Embryonic facial prominence (tissue), 1 donor: ENCODE data around the gene EP400.

Experiments
- DNase-seq: peaks from one replicate; pipeline ENCODE4 v3.0.0-alpha.2; 2016; ENCODE audit errors: extremely low spot score

The EP400 gene

DNA sequence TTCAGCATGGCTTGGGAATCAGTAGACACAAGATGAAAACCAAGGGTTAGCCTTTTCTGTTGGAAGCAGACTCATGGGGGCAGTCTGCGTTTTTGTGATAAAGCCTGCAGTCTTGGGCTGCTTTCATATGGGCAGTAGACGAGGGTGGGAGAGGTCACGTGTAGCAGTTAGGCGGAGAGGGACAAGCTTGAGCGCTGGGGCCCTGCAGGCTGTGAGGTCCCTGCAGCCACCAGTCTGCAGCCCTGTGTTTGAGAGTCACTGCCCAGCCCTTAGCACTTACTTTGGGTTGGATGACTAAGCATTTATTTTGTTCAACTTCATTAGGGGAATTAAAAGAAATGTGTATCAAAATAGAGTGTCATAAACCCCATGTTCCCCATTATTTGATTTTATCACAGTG is 37.2 kb downstream of the EP400 start:
- DNase-seq: no peak

DNA sequence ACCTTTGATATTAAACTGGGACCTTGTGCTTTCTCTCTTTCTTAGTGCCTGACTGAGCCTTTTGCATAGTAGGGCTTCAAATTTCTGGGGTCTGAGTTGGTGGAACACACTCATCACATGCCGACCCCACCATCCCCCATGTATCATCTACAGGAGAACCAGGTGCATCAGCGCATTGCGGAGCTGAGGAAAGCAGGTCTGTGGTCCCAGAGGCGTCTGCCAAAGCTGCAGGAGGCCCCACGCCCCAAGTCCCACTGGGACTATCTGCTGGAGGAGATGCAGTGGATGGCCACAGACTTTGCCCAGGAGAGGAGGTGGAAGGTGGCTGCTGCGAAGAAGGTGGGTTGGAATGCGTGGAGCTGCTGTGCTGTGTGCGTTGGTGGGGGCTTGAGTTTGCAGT is 37.8 kb downstream of the EP400 start:
- no peak for DNase-seq

DNA sequence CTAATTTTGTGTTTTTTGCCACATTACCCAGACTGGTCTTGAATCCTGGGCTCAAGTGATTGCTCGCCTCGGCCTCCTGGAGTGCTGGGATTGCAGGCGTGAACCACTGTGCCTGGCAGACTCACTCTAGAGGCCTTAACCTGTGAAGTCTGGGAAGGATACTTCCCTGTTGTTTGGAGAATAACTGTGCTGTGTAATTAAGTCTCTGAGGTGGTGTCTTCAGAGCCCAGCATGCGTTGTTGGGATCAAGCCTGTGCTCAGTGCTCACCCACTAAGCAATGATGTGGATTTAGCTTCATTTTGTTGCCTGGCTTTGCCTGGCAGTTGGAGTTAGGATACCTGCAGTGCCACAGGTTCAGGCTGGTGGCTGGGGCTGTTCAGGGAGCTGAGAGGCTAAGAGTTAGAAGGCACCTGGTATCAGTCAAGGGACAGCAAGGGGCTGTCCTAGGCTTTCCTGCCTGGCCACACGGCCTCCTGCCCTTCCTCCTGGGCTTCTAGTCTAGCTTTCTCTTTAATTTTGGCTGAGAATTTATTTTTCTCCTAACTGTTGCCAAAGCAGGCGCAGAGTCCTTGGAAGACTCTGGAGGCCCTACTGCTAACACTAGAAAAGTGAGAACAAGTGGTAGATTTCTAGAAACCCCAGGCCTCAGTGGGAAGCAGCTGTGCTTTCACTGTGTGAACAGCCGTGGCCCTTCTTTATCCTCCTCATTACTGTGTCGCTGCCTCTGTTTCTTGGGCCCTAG is 38.5 kb downstream of the EP400 start:
- DNase-seq: no peak

DNA sequence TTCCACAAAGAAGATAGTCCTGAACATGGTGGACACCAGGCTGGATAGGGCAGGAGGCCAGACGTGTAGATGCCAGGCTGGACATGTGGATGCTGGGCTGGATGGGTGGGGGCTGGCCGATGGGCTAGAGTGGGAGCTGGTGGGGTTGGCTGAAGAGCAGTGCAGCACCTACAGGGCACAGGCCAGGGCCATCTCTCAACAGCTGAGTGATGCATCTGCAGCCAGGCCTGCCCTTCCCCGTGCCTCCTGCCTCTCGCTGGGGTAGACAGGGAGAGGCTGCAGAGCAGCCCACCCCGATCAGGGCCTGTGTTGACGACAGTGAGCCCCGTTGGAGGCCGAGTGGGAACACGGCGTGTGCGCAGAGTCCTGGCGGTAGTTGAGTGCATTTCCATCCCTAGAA is 39.3 kb downstream of the EP400 start:
- DNase-seq: no peak

DNA sequence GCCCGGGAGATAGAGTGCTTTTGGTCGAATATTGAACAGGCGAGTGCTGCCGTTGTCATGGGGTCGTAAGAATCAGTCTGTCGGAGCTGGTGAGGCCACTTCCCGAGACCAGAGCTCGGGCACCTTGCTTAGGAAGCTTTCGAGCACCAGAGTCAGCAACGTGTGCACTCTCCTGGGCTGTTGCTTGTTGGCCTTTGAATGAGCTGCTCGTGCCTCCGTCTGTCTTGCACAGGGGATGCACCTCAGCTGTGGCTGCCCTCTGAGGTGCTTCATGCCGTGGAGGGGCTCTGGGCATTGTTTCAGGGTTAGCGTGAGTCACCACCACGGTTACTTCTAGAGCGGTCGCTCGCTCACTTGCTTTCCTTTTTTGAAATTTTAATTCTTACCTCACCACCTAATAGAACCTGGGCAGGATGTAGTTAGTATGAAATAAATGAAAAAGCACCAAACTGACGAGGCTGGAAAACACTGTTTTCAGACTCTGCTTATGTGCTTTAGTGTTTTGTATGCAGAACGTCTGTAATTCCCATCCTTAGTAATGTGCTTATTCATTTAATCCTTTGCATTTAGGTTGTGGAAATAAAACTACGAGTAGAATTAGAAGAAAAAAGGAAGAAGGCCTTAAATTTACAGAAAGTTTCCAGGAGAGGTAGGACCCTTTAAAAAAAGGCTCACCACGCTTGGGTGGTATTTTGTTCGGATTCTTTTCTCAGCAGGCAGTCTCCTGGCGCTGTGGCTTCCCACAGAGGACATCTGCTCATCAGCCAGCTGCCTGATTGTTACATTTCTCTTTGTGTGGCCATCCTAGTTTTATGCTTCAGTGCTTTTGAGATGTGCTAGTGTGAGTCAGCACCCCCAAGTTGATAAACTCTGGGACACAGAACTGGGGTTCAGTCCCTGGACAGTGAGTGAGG is 40.6 kb downstream of the EP400 start:
- no peak for DNase-seq

DNA sequence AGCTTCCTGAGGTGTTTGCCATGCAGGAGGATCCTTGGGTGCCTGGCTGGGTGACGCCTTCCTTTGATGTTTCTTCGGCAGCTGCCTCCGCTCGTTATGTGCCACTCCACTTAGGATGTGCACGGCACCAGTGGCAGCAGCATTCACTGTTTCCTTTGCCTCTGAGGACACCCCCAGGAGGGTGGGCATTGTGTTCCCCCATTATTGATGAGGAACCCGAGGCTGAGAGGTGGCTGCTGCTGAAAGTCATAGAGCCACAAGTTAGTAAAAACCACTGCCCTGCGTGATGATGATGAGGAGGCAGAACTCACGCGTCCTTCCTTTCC is 41.2 kb downstream of the EP400 start:
- no peak for DNase-seq

DNA sequence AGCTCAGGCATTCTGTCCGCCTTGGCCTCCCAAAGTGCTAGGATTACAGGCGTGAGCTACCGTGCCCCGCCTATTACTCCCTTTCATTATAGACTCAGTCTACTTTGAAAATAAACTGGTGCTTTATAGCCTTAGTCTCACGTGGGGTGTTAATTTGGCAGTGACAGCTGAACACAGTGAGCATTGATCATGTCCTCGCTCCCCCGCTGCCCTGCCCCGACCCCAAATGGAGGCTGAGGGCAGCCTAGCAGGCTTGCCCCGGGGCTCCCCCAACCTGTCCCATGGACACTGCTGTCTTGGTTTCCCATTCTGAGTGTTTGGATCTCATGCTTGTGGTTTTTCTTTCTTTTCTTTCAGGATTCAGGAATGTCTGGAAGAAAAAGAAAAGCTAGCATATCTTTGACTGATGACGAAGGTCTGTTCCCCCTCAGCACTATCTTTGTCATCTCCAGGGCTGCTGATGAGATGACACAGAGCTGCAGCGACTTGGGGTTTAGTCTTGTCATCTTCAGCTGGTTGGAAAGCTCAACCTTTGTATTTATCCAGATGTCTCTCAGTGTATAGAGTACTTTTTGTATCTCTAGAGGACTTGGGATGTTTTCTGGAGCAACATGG is 42.2 kb downstream of the EP400 start:
- no peak for DNase-seq

DNA sequence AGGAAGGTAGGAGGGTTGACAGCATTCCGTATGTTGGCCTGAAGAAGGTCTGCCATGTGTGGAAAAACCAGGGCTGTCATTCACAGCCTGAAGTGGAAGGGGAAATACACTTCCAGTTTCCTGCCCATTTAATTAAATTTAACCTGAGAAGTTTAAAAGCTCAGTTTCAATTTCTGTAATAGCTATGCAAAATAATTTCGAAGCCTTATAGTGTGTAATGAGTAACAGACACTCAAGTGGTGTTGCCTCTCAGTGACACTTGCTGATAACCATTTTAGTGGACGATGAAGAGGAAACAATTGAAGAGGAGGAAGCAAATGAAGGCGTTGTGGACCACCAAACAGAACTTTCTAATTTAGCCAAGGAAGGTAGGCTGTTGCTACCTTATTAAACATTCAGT is 44.8 kb downstream of the EP400 start:
- no peak for DNase-seq

DNA sequence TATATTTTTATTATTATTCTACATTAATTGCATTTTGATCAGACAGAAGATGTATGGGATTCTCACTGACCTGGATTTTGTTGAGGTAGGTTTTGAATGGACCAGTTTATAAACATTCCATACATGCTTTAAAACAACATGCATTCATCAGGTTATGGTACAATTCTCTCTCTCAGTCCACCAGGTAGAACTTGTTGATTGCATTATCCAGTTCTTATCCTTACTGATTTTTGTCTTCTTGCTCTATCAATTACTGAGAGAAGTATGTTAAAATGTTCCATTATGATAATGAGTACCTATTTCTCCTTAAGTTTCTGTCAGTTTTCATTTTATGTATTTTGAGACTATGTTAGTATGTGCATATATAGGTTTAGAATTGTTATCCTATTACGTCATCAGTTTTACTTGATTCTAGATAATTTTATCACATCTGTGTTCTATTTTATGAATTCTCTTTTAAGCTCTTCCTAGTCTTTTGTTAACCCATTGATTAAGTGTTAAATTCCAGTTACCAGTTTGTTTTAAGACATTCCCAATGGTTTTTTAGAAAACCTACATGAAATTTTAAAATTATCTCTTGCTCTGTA is 50.6 kb downstream of the EP400 start:
- DNase-seq: no peak

DNA sequence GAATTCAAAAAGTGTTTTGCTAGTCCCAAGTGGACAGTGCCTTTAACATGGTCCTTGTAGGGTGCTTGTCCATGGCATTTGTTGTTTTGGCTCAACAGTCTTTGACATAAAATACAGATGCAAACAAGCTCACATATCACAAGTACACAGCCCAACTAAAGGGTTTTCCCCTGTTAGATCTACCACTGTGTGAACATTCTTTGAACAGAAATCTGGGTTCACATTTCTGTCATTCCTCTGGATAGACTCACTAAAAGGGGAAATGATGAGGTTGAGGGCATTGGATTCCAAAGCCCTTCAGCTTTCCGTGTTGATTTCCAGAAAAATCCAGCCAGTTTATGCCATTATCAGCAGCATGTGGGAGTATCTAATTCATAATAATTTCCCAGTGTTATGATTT is 54.1 kb downstream of the EP400 start:
- DNase-seq: no peak

DNA sequence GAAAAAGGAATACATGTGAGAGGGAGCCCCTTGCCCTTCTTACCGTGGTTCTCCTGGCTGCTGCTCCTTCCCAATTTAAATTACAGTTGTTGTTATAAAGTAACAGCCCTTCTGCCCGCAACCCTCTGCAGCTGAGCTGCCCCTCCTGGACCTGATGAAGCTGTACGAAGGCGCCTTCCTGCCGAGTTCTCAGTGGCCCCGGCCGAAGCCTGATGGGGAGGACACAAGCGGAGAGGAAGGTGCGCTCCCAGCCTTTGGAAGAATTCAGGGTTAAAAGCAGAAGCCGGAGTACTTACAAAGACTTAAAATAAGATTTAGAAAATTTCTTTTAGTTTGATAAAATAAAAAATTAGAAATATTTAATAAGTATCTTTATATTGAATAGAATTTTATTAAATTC is 55.2 kb downstream of the EP400 start:
- no peak for DNase-seq

DNA sequence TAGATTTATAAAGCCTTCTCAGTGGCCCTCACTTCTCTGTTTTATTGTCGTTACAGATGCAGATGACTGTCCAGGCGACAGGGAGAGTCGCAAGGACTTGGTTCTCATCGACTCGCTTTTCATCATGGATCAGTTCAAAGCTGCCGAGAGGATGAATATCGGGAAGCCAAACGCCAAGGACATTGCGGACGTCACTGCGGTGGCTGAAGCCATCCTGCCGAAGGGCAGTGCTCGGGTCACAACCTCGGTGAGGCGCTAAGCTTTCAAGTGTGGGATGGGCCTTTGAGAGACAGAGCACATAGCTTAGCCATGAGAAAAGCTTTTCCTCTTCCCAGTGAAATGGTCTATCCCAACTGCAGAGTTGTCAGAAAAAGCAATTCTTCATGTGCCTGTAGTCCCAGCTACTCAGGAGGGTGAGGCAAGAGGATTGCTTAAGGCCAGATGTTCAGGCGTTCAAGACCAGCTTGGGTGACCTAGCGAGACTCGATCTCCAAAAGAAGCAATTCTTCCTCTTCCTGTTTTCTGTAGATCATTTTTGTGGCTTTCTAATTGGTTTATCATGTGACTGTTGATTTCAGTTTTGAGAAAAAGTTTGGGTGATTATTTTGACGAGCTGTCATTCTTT is 56.4 kb downstream of the EP400 start:
- no peak for DNase-seq

DNA sequence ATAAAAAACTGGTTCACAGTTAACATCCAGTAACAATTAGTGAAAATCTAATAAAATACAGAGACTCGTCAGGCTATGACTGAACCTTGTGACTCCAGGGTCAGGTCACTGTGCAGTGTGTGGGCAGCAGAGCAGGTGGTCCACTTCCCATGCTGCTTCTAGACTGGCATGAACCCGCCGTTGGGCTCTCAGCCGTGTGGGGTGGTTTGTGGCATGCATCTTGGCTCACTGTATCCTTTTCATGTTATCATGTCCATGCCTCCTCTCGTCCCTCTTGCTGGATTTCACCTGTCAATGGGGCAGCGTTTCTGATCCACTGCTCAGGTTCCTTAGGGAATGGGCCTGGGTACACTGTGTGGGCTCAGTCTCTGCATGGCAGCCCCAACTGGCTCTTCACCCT is 57.3 kb downstream of the EP400 start:
- no peak for DNase-seq

DNA sequence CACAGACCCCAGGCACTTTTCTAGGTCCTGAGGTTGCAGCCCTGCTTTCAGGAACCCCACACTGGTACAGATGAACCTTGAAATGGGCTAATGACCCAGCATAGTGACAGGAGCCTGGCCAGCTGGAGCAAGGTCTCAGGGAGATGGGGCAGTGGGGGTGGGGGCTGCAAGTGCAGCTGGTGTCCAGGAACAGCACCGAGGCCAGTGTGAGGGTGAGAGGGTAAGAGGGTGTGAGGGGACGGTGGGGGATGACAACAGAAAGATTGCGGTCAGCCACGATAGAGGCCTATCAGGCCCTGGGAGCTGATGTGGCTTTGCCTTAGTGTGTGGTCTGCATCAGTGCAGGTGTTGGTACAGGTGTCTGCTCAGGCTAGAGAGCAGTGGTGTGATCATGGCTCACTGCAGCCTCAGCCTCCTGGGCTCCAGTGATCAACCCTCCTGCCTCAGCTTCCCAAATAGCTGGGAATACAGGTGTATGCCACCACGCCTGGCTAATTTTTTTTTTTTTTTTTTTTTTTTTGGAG is 59.7 kb downstream of the EP400 start:
- no peak for DNase-seq

DNA sequence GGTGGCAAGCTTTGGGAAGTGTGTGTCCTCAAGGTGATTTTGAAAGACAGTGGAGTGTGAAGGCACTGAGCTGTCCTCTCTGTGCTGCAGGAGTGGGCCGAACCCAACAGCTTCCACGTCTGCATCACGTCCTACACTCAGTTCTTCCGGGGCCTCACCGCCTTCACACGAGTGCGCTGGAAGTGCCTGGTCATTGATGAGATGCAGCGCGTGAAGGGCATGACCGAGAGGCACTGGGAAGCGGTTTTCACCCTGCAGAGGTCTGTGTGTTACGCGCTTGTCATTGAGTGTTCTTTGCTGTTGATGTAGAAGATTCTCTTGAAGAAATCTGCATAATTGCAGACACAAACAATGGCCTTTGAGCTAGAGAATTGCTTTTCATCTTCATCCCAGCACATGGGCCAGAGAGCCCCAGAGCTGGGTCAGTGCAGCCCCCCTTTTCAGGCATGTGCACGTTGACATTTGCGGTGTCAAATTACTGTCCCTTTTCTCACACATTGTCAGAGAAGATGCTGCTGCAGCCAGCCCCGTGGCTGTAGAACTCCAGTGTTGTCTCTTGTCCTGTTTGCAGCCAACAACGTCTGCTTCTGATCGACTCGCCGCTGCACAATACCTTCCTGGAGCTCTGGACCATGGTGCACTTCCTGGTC is 63.3 kb downstream of the EP400 start:
- DNase-seq: no peak

DNA sequence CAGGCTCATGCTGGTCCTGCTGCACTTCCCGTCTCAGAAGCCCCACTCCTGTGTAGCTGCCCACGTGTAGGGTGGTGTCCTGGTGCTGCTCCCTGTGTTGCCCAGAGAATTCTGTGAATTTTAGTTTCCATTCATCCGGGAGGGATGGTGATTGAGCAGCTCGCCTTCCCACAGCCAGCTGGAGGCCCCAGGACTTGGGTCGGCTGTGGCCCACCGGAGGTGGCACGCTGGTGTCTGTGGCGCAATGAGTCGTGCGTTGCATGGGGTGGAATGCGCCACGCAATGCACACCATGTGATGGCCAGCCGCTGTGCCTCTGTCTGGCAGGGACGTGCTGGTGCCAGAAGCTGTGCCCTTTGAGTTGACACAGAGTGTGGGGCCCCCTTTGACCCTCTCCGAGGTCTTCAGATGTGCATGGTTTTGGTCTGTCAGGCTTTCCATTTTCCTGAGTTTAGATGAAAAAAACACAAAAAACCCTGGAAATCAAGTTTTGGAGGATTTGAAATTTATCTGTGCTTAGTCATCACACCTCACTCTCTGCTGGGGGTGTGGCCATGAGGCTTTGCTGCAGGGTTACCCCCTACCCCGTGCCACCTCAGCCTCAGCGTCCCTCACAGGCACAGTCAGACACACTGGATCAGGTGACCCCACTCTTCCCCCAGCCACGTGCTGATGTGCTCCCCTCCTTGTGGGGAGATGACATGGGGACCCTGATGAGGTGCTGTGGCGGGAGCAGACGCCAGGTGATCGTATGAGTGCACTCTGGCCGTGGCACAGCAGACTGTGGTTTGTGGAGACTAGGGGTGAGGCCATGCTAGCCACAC is 64.6 kb downstream of the EP400 start:
- no peak for DNase-seq

DNA sequence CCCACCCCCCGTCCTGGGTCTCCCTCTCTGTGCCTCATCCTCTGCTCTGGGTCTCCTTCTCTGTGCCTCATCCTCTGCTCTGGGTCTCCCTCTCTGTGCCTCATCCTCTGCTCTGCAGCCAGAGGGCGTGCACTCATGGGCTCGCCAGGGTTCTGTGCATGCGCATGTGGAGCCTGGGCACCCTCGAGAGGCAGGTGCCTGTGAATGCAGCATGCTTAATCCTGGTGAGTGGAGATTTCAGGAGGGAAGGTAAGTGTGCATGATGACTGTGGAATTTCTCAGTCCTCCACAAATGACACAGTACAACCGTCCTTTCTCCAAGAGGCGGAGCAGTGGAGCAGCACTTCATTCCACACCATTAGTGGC is 65.2 kb downstream of the EP400 start:
- no peak for DNase-seq

DNA sequence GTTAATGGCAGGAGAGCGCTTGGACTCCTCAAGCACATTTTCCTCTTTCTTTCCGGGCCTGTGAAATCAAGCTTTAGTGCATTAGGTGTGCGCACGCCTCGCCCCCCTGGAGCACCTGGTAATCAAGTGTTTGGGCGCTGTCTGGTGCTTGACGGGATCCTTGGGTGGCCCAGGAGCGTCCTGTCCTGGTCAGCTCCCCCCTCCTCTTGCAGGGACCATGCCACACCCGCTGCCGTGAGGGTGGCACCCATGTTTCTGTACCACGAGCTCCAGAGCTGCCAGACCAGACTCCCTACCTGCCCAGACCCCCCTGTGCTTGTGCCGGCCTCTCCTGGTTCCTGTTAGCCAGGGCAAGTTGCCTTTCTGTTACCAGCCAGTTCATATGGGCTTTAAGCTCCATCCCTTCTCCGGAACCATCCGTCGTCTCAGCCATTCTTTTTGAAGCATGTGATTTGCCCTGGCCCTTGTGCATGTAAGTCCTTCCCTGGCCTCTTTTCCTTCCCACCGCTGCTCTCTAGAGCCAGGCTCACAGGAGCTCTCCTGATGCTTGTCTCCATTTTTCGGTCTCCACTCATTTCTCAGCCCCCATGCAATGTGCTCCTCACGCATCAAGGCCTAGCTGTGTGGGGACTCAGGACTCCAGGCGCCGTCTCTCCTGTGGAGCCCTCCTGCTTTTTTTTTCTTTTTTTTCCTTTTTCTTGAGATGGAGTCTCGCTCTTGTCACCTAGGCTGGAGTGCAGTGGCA is 66.1 kb downstream of the EP400 start:
- no peak for DNase-seq

DNA sequence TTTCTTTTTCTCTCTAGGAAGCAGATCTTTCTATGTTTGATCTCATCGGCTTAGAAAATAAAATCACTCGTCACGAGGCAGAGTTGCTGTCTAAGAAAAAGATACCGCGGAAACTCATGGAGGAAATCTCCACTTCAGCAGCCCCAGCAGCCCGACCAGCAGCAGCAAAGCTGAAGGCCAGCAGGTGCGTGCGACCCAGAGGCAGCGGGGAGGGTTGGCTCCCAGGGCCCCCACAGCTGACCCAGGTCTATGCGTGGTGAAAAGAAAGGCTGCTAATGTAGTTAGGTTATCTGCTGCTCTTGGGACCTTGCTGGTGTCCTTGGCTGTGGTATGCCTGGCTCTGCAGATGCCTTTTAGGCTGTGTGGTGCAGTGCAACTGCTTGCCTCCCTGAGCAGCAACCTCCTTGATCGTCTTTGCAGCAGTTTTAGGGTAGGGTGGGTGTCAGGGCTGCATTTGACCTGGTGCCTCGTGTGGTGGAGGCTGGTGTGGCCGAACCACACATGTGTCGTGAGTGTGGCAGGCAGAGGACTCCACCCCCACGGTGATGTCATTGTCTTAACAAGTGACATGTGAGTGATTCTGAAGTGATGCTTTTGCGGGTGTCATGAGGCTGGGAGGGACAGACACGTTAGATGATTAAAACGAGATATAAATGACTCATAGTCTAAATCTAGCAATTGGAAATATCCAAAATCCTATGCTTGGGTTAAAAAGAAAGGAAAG is 68.6 kb downstream of the EP400 start:
- DNase-seq: no peak
